H9 (cell line): ENCODE data around the gene CRTAP. TPM values are rescaled to one million over a fixed set of nuclear protein-coding genes. Genes with fewer than 3 reads are reported as not detected.

ENCODE experiments used
- DNase-seq: peaks from one replicate; pipeline ENCODE4 v3.0.0-alpha.2; 2017
- H2AFZ ChIP-seq: one replicate; pipeline ENCODE4 v1.6.1; 2013; ENCODE audit warnings: mild to moderate bottlenecking, low read length, control low read depth, moderate library complexity
- H2AK5ac ChIP-seq: 2 replicates; pipeline ENCODE4 v1.6.1; 2013; ENCODE audit warnings: low read length, control low read depth, mixed read lengths; ENCODE audit not compliant: insufficient read length
- H2BK120ac ChIP-seq: one replicate; pipeline ENCODE4 v1.6.1; 2013; ENCODE audit warnings: low read depth, mild to moderate bottlenecking, low read length, control low read depth, inconsistent platforms; ENCODE audit not compliant: poor library complexity, severe bottlenecking
- H2BK12ac ChIP-seq: 2 replicates; pipeline ENCODE4 v1.6.1; 2013; ENCODE audit warnings: low read length, control low read depth, mixed read lengths, low read depth; ENCODE audit not compliant: insufficient read length
- H2BK15ac ChIP-seq: 2 replicates; pipeline ENCODE4 v1.6.1; 2013; ENCODE audit warnings: low read depth, low read length, control low read depth
- H2BK20ac ChIP-seq: one replicate; pipeline ENCODE4 v1.6.1; 2013; ENCODE audit warnings: low read depth, mild to moderate bottlenecking, low read length, control low read depth, inconsistent platforms; ENCODE audit not compliant: poor library complexity, severe bottlenecking
- H2BK5ac ChIP-seq: 2 replicates; pipeline ENCODE4 v1.6.1; 2013; ENCODE audit warnings: low read length, control low read depth, mixed read lengths; ENCODE audit not compliant: insufficient read length
- H3K14ac ChIP-seq: 2 replicates; pipeline ENCODE4 v1.6.1; 2013; ENCODE audit warnings: low read length, control low read depth; ENCODE audit not compliant: insufficient read depth
- H3K18ac ChIP-seq: 2 replicates; pipeline ENCODE4 v1.6.1; 2013; ENCODE audit warnings: low read depth, mild to moderate bottlenecking, mixed read lengths, low read length, control low read depth; ENCODE audit not compliant: insufficient read length
- H3K23ac ChIP-seq: 2 replicates; pipeline ENCODE4 v1.6.1; 2013; ENCODE audit warnings: low read length, control low read depth, mixed read lengths, low read depth; ENCODE audit not compliant: insufficient read length
- H3K23me2 ChIP-seq: 2 replicates; pipeline ENCODE4 v1.6.1; 2013; ENCODE audit warnings: low read depth, mild to moderate bottlenecking, mixed read lengths, low read length, control low read depth; ENCODE audit not compliant: insufficient read length, poor library complexity, severe bottlenecking
- H3K27ac ChIP-seq: 2 replicates; pipeline ENCODE4 v1.5.1; 2013; ENCODE audit warnings: low read length, control low read depth, mixed read lengths, low read depth; ENCODE audit not compliant: insufficient read length
- H3K27me3 ChIP-seq: 2 replicates; pipeline ENCODE4 v1.6.1; 2013; ENCODE audit warnings: low read length, control low read depth, inconsistent platforms; ENCODE audit not compliant: insufficient read depth
- H3K4ac ChIP-seq: 2 replicates; pipeline ENCODE4 v1.6.1; 2013; ENCODE audit warnings: low read depth, mild to moderate bottlenecking, control low read depth, inconsistent platforms, low read length, moderate library complexity
- H3K4me1 ChIP-seq: 2 replicates; pipeline ENCODE4 v1.6.1; 2013; ENCODE audit warnings: low read length, control low read depth, inconsistent platforms; ENCODE audit not compliant: insufficient read depth
- H3K4me2 ChIP-seq: 2 replicates; pipeline ENCODE4 v1.6.1; 2013; ENCODE audit warnings: low read length, control low read depth, mixed read lengths; ENCODE audit not compliant: insufficient read length, insufficient read depth
- H3K56ac ChIP-seq: 2 replicates; pipeline ENCODE4 v1.6.1; 2013; ENCODE audit warnings: low read depth, mild to moderate bottlenecking, mixed read lengths, low read length, control low read depth; ENCODE audit not compliant: insufficient read length
- H3K79me1 ChIP-seq: 2 replicates; pipeline ENCODE4 v1.6.1; 2013; ENCODE audit warnings: low read depth, mild to moderate bottlenecking, moderate library complexity, low read length, control low read depth, inconsistent platforms; ENCODE audit not compliant: insufficient read depth, poor library complexity, severe bottlenecking
- H3K79me2 ChIP-seq: 2 replicates; pipeline ENCODE4 v1.6.1; 2013; ENCODE audit warnings: low read length, control low read depth, inconsistent platforms; ENCODE audit not compliant: insufficient read depth
- H3K9ac ChIP-seq: 2 replicates; pipeline ENCODE4 v1.6.1; 2013; ENCODE audit warnings: low read length, control low read depth, mixed read lengths; ENCODE audit not compliant: insufficient read length; ENCODE audit errors: extremely low read depth
- H3K9me3 ChIP-seq: one replicate; pipeline ENCODE4 v1.6.1; 2013; ENCODE audit warnings: low read depth, low read length, inconsistent platforms; ENCODE audit not compliant: control insufficient read depth
- H3T11ph ChIP-seq: one replicate; pipeline ENCODE4 v1.6.1; 2013; ENCODE audit warnings: mild to moderate bottlenecking, low read length, control low read depth, inconsistent platforms
- H4K20me1 ChIP-seq: one replicate; pipeline ENCODE4 v1.6.1; 2013; ENCODE audit not compliant: control insufficient read depth, insufficient read length, insufficient read depth
- H4K5ac ChIP-seq: 2 replicates; pipeline ENCODE4 v1.6.1; 2013; ENCODE audit warnings: low read depth, mild to moderate bottlenecking, mixed read lengths, low read length, control low read depth; ENCODE audit not compliant: insufficient read length
- H4K8ac ChIP-seq: replicated peaks from 2 replicates; pipeline ENCODE4 v1.6.1; 2013; ENCODE audit warnings: low read length, control low read depth, mixed read lengths, low read depth; ENCODE audit not compliant: insufficient read length
- H4K91ac ChIP-seq: 2 replicates; pipeline ENCODE4 v1.6.1; 2013; ENCODE audit warnings: low read depth, mild to moderate bottlenecking, moderate library complexity, mixed read lengths, low read length, control low read depth; ENCODE audit not compliant: insufficient read length
- H3K27ac Mint-ChIP-seq, 3 experiments: 2 replicates in 2 of 3; 3 replicates in 1 of 3; pipeline ENCODE4 v1.8.0; 2020 to 2021; ENCODE audit warnings: mixed read lengths in 3 of 3, mild to moderate bottlenecking in 1 of 3, moderate library complexity in 1 of 3
- H3K27me3 Mint-ChIP-seq: 2 replicates; pipeline ENCODE4 v1.8.0; 2021; ENCODE audit warnings: low read depth, mild to moderate bottlenecking, moderate library complexity, mixed read lengths
- H3K36me3 Mint-ChIP-seq, 3 experiments: 2 replicates in 2 of 3; 3 replicates in 1 of 3; pipeline ENCODE4 v1.8.0; 2020 to 2021; ENCODE audit warnings: low read depth in 3 of 3, mixed read lengths in 3 of 3; ENCODE audit not compliant: insufficient read depth in 1 of 3
- H3K4me1 Mint-ChIP-seq, 2 experiments: 2 replicates each; pipeline ENCODE4 v1.8.0; 2020; ENCODE audit warnings: mixed read lengths in 2 of 2
- H3K4me3 Mint-ChIP-seq, 2 experiments: 2 replicates in 1 of 2; 3 replicates in 1 of 2; pipeline ENCODE4 v1.8.0; 2020 to 2021; ENCODE audit warnings: mild to moderate bottlenecking in 2 of 2, mixed read lengths in 2 of 2, moderate library complexity in 1 of 2
- H3K9me3 Mint-ChIP-seq, 2 experiments: 2 replicates in 1 of 2; 3 replicates in 1 of 2; pipeline ENCODE4 v1.8.0; 2020; ENCODE audit warnings: mild to moderate bottlenecking in 2 of 2, mixed read lengths in 2 of 2, moderate library complexity in 1 of 2
- CTCF ChIP-seq: fragments of 200-600 bp; sonication (generic); conservative IDR thresholded peaks from 3 replicates; pipeline ENCODE4 v1.8.0; 2021; ENCODE audit warnings: antibody characterized with exemption, mild to moderate bottlenecking
- WGBS: extraction: QIAGEN DNeasy Blood & Tissue Kit; methylation state at CpG from one replicate; pipeline ENCODE4 v1.1.7; 2013; ENCODE audit warnings: missing lambda C conversion rate, low lambda C conversion rate, mixed read lengths; ENCODE audit not compliant: insufficient read length; ENCODE audit errors: extremely low coverage; 5-methylcytosine and 5-hydroxymethylcytosine counted together
- total RNA-seq: library from RNA; stranded (reverse); gene quantifications from 2 replicates; pipeline ENCODE4 v1.2.1, GENCODE V29; 2021

Gene CRTAP
- total RNA-seq, 1 experiment from 2014 or later = 159 TPM

- H2BK15ac ChIP-seq = no peak overlapping the region
- H3K4me2 ChIP-seq = no peak overlapping the region
- no peak overlapping the region for H3K4ac ChIP-seq
- H4K5ac ChIP-seq = no peak overlapping the region
- no peak overlapping the region for H3K27ac ChIP-seq
- H3K4me1 ChIP-seq = no peaks in the 10 kb centered on the region
- peaks cover 4% of the 10 kb centered on the region; the same call in 1 of the 2 replicates for H3K27me3 Mint-ChIP-seq
- no CpG with 5 or more reads among the region's 3 CpGs for WGBS
- no peak overlapping the region for H3K23ac ChIP-seq
- no peaks in the 10 kb centered on the region for H3K79me2 ChIP-seq
- no peak overlapping the region for H3K56ac ChIP-seq
- no peak overlapping the region for H4K8ac ChIP-seq
- H3K4me3 Mint-ChIP-seq = no peak overlapping the region
- no peaks in the 10 kb centered on the region for H3K27me3 ChIP-seq
- TF ChIP-seq CTCF = no peak
- peaks cover 0 to 4% of the 10 kb centered on the region in 2 experiments; a peak in 3 of 4 replicates for H3K4me1 Mint-ChIP-seq
- no peak overlapping the region for H2AK5ac ChIP-seq
- no peak overlapping the region for H3T11ph ChIP-seq
- no peak overlapping the region for H2BK20ac ChIP-seq
- no peak overlapping the region for H2BK120ac ChIP-seq
- H3K9ac ChIP-seq = no peak overlapping the region
- H3K36me3 Mint-ChIP-seq = no peaks in the 10 kb centered on the region
- H3K27ac Mint-ChIP-seq = no peak overlapping the region
- no peaks in the 10 kb centered on the region for H4K20me1 ChIP-seq
- no peak overlapping the region for H3K14ac ChIP-seq
- H2BK5ac ChIP-seq = no peak overlapping the region
- H2BK12ac ChIP-seq = no peak overlapping the region
- no peaks in the 10 kb centered on the region for H3K9me3 Mint-ChIP-seq
- H3K23me2 ChIP-seq = no peaks in the 10 kb centered on the region
- H3K9me3 ChIP-seq = no peaks in the 10 kb centered on the region
- H3K79me1 ChIP-seq = no peaks in the 10 kb centered on the region
- no peak for DNase-seq
- H4K91ac ChIP-seq = no peak overlapping the region
- H2AFZ ChIP-seq = no peak overlapping the region
- H3K18ac ChIP-seq = no peak overlapping the region
These were observed 10.8 kb upstream of the CRTAP start for GRCh38 chr3:33103034-33103433.
